PC-9 (cell line): ENCODE measurements around the gene TRAPPC3. TPM values are rescaled to one million over a fixed set of nuclear protein-coding genes. Genes with fewer than 3 reads are reported as not detected.

Source experiments
- BruUV-seq: library from RNA; stranded (reverse); fragments of 400-500 nt; replicated peaks from 2 replicates; lab custom pipeline; 2021; lab: Mats Ljungman, UMichigan
- CTCF ChIA-PET: fragments of 300-600 bp; sonication (Branson Sonifier 250); formaldehyde crosslinking; loops from one replicate; lab custom pipeline; 2022; ENCODE audit warnings: antibody characterized with exemption; lab: Charles Lee
- POLR2A ChIA-PET: fragments of 300-600 bp; sonication (Branson Sonifier 250); formaldehyde crosslinking; loops from one replicate; lab custom pipeline; 2022; ENCODE audit warnings: antibody characterized with exemption; ENCODE audit not compliant: unreplicated experiment; lab: Charles Lee
- DNase-seq, 2 experiments: peaks; one replicate each; pipeline versions ENCODE4 v3.0.0 to v3.0.0-alpha.2; 2015 to 2022; ENCODE audit warnings: mixed read lengths in 1 of 2
- H2AFZ ChIP-seq: fragments of 200-600 bp; sonication (generic); 2 replicates; pipeline ENCODE4 v1.8.1; 2017; ENCODE audit warnings: antibody characterized with exemption
- H3F3A ChIP-seq: fragments of 200-600 bp; sonication (generic); 2 replicates; pipeline ENCODE4 v1.8.1; 2017; ENCODE audit warnings: antibody characterized with exemption, mild to moderate bottlenecking, low read depth; ENCODE audit not compliant: insufficient read depth
- H3K27ac ChIP-seq: fragments of 200-600 bp; sonication (generic); 2 replicates; pipeline ENCODE4 v1.6.1; 2016; ENCODE audit warnings: mixed run types
- H3K27me3 ChIP-seq: fragments of 200-600 bp; sonication (generic); 2 replicates; pipeline ENCODE4 v1.6.1; 2016; ENCODE audit warnings: low read depth, mixed run types; ENCODE audit not compliant: insufficient read depth
- H3K36me3 ChIP-seq: fragments of 200-600 bp; sonication (generic); 2 replicates; pipeline ENCODE4 v1.6.1; 2016; ENCODE audit warnings: low read depth, mixed run types
- H3K4me1 ChIP-seq: fragments of 200-600 bp; sonication (generic); replicated peaks from 2 replicates; pipeline ENCODE4 v1.6.1; 2016; ENCODE audit warnings: mixed run types; ENCODE audit not compliant: insufficient read depth
- H3K4me2 ChIP-seq: fragments of 200-600 bp; sonication (generic); 2 replicates; pipeline ENCODE4 v1.6.1; 2017; ENCODE audit warnings: mixed run types
- H3K4me3 ChIP-seq: fragments of 200-600 bp; sonication (generic); 2 replicates; pipeline ENCODE4 v1.6.1; 2016; ENCODE audit warnings: mixed run types
- H3K79me2 ChIP-seq: fragments of 200-600 bp; sonication (generic); 2 replicates; pipeline ENCODE4 v1.6.1; 2017; ENCODE audit warnings: low read depth, mixed run types
- H3K9me2 ChIP-seq: fragments of 200-600 bp; sonication (generic); 2 replicates; pipeline ENCODE4 v1.8.1; 2017; ENCODE audit warnings: mild to moderate bottlenecking; ENCODE audit not compliant: insufficient read depth
- H3K9me3 ChIP-seq: fragments of 200-600 bp; sonication (generic); 2 replicates; pipeline ENCODE4 v1.8.1; 2016; ENCODE audit warnings: low read depth; ENCODE audit not compliant: insufficient read depth
- H4K20me1 ChIP-seq: fragments of 200-600 bp; sonication (generic); 2 replicates; pipeline ENCODE4 v1.8.1; 2017; ENCODE audit not compliant: insufficient read depth
- CTCF ChIP-seq: fragments of 200-600 bp; sonication (generic); conservative IDR thresholded peaks from 2 replicates; pipeline ENCODE4 v1.6.1; 2017; ENCODE audit warnings: mixed run types, antibody characterized with exemption, mild to moderate bottlenecking, moderate library complexity
- EZH2 ChIP-seq: fragments of 200-600 bp; sonication (generic); IDR thresholded peaks from 2 replicates; pipeline ENCODE4 v1.8.0; 2017; ENCODE audit warnings: antibody characterized with exemption, low read depth
- intact Hi-C: fragments of 100-400 bp; cut with micrococcal nuclease; formaldehyde crosslinking; loops from one replicate; pipeline ENCODE4 v1.10.0; 2022; ENCODE audit not compliant: unreplicated experiment
- total RNA-seq: library from RNA; stranded (reverse); gene quantifications from 2 replicates; pipeline ENCODE4 v1.2.3, GENCODE V29; 2021

TRAPPC3 gene
- total RNA-seq, 1 experiment from 2014 or later: 116 TPM

GRCh38 chr1:36118447-36119204, 30.7 kb downstream of the TRAPPC3 start:
- TF ChIP-seq EZH2 (no peak), CTCF (no peak)
- H3K9me3 ChIP-seq: no peaks in the 10 kb centered on the region
- DNase-seq: no peak
- no peak overlapping the region for H2AFZ ChIP-seq
- no peak overlapping the region for H3K4me2 ChIP-seq
- no peaks in the 10 kb centered on the region for H3K36me3 ChIP-seq
- H3K79me2 ChIP-seq: no peaks in the 10 kb centered on the region
- no peaks in the 10 kb centered on the region for H3K4me1 ChIP-seq
- H3K27me3 ChIP-seq: peaks cover 5% of the 10 kb centered on the region; the same call in 1 of the 2 replicates
- H3K4me3 ChIP-seq: no peak overlapping the region
- CTCF ChIA-PET: interaction anchor here (0.6 to 1.7 kb wide), 2 partner anchors 16 to 310 kb away, joined by 6 to 7 read pairs; no protein-coding TSS in a partner anchor
- H3K9me2 ChIP-seq: no peaks in the 10 kb centered on the region
- BruUV-seq: no TSS peak
- 0 out of 2 replicates have a peak, but pooled peaks cover 5% of the 10 kb centered on the region for H3F3A ChIP-seq
- no peak overlapping the region for H3K27ac ChIP-seq
- POLR2A ChIA-PET: no interaction called here
- intact Hi-C loops: no loop called here
- H4K20me1 ChIP-seq: no peaks in the 10 kb centered on the region; the same call in 1 of the 2 replicates

- H3K9me2 ChIP-seq: no peaks in the 10 kb centered on the region
- no peak for TF ChIP-seq EZH2
- TF ChIP-seq CTCF: no peak
- H2AFZ ChIP-seq: no peak overlapping the region
- no peaks in the 10 kb centered on the region for H3K27me3 ChIP-seq
- no peaks in the 10 kb centered on the region; the same call in 1 of the 2 replicates for H4K20me1 ChIP-seq
- no peaks in the 10 kb centered on the region for H3K36me3 ChIP-seq
- no peaks in the 10 kb centered on the region for H3K79me2 ChIP-seq
- intact Hi-C loops: no loop called here
- POLR2A ChIA-PET: interaction anchor here (0.6 kb wide), 1 partner anchor 29 kb away, joined by 3 read pairs; no protein-coding TSS in a partner anchor
- no peaks in the 10 kb centered on the region for H3K9me3 ChIP-seq
- no peak for DNase-seq
- CTCF ChIA-PET: interaction anchor here (0.5 to 0.6 kb wide), 2 partner anchors 137 to 205 kb away, joined by 7 to 12 read pairs; no protein-coding TSS in a partner anchor
- BruUV-seq: no TSS peak
- H3K27ac ChIP-seq: no peak overlapping the region
- H3K4me3 ChIP-seq: no peak overlapping the region
- H3K4me1 ChIP-seq: no peaks in the 10 kb centered on the region
- H3K4me2 ChIP-seq: no peak overlapping the region
- H3F3A ChIP-seq: 0 out of 2 replicates have a peak, but pooled peaks cover 5% of the 10 kb centered on the region
Measured at GRCh38 chr1:36116901-36117300, 32.4 kb downstream of the TRAPPC3 start.

GRCh38 chr1:36115931-36116330, 33.4 kb downstream of the TRAPPC3 start:
- Histone ChIP-seq H3K4me2 (no peak overlapping the region), H3K36me3 (no peaks in the 10 kb centered on the region), H4K20me1 (no peaks in the 10 kb centered on the region; the same call in 1 of the 2 replicates), H3K27me3 (no peaks in the 10 kb centered on the region), H2AFZ (no peak overlapping the region), H3K9me2 (no peaks in the 10 kb centered on the region), H3F3A (0 out of 2 replicates have a peak, but pooled peaks cover 5% of the 10 kb centered on the region), H3K4me1 (no peaks in the 10 kb centered on the region), H3K27ac (no peak overlapping the region), H3K4me3 (no peak overlapping the region), H3K9me3 (no peaks in the 10 kb centered on the region), H3K79me2 (no peaks in the 10 kb centered on the region)
- no peak for DNase-seq
- CTCF ChIA-PET: no interaction called here
- POLR2A ChIA-PET: interaction anchor here (0.6 kb wide), 1 partner anchor 81 kb away, joined by 4 read pairs; no protein-coding TSS in a partner anchor
- intact Hi-C loops: no loop called here
- TF ChIP-seq EZH2: no peak
- TF ChIP-seq CTCF: no peak
- BruUV-seq: no TSS peak
